Left renal pelvis (tissue), 4 donors: Measurements from ENCODE around the gene MS4A15. TPM values are rescaled to one million over a fixed set of nuclear protein-coding genes. Genes with fewer than 3 reads are reported as not detected.
"Not testable (repeated sequence)": the region's sequence is repeated elsewhere in the genome, so short reads cannot be mapped to it uniquely, and the experiment has no call there.

Source experiments
- DNase-seq, 4 donors: peaks; one replicate each; pipeline ENCODE4 v3.0.0-alpha.2; 2013; ENCODE audit warnings: low read depth in 4 of 4, low spot score in 3 of 4
- polyA plus RNA-seq, 4 donors: library from polyadenylated mRNA; unstranded; fragments of 120-200 nt; gene quantifications; one replicate each; pipeline ENCODE4 v1.2.1, GENCODE V29; 2013; ENCODE audit not compliant: insufficient read length in 4 of 4

The MS4A15 gene, protein sequence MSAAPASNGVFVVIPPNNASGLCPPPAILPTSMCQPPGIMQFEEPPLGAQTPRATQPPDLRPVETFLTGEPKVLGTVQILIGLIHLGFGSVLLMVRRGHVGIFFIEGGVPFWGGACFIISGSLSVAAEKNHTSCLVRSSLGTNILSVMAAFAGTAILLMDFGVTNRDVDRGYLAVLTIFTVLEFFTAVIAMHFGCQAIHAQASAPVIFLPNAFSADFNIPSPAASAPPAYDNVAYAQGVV
- polyA plus RNA-seq = not detected

DNA sequence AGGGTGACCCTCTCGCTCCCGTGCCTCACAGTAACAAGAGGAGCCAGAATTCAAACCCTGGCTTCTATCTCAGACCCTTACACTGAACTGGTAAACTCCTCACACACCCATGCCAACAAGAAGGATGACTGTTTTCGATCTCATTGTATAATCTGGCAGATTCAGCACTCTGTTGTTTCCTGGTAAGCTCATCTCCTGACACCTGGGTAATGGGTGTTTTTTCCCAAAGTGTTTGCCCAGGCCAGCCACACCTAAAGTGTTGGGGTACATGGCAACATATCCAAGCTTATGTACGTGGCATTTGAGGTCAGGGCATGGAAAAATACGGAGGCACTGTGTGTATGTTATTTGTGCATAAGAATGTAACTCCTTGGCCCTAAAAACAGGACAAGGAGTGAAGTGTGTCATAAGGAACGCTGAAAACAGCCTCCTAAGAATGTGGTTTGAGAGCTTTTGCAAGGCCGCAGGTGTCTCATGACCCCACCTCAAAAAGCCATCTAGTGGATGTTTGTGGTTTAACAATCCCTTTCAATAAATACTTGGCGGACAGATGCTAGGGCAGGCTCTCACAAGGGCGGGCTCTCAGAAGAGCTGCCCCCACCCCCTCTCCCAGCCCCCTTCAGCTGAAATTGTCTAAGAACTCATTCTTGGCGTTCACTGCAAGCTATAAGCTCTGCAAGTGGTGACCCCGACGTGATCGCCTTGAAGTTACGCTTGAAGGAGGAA, at the start of gene MS4A15:
TSS of gene MS4A15 (plus strand) at position 561 of the 726 bp plus-strand sequence. CDS start 6,867 bp downstream, outside the sequence.
- no peak for DNase-seq

DNA sequence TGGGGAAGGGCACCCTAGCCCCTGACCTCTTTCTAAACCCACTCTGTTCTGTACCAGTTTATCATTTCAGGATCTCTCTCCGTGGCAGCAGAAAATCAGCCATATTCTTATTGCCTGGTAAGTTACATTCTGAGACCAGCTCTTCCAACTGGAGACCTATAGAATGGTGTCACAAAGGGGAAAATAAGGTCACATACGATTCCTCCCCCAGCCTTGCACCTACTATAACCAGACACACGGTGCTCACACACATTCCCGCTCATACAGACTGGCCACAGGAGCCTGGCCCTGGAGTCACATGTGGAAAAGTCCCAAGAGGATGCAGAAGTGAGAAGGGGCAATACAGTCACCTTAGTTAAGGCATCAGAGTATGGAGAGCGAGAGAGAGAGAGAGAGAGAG, 49.7 kb upstream of the MS4A15 start:
- no peak for DNase-seq

DNA sequence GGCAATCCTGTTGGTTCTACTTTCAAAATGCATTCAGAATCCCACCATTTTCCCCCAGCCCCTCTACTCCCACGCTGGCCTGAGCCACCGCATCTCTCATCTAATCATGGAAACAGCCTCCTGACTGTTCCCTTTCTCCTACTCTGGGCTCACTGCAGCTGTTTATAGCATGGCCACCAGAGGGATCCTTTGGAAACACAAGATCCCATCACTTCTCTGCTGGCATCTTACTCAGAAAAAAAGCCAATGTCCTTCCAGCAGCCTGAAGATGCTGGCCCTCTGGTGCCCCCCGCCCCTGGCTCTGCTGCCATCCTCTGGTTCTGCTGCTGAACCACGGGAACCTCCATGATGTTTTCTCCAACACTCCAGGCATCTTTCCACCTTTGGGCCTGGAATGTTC, 46.2 kb upstream of the MS4A15 start:
- DNase-seq = no peak

DNA sequence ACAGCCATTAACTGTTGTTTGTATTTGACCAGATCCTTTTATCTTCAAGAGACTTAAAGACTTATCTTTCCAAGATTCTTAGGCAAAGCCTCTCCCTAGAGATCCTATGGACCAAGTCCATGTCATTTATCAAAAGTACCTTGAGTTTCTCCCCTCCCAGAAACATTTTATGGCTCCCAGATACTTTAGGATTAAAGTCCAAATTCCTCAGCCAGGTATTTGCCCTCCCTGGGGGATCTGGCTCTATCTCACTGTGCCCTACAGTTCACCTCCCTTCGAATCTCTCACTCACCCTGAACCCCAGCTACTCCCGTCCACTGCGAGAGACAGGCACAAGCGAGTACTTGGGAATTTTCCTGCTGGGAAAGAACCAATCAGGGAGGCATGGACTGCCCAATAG, 45.4 kb upstream of the MS4A15 start:
- DNase-seq = no peak

DNA sequence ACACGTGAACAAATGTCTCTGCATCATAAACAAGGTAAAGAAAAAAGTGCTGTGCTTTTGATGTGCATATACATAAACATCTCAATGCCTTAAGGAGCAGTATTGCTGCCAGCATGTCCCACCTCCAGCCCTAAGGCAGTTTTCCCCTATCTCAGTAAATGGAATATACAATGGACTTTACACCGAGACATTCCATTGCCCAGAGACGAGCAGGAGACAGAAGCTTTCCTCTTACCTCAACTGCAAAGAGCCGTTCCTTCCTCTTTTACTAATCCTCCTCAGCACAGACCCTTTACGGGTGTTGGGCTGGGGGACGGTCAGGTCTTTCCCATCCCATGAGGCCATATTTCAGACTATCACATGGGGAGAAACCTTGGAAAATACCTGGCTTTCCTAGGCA, 43.2 kb upstream of the MS4A15 start:
- not testable (repeated sequence) for DNase-seq

DNA sequence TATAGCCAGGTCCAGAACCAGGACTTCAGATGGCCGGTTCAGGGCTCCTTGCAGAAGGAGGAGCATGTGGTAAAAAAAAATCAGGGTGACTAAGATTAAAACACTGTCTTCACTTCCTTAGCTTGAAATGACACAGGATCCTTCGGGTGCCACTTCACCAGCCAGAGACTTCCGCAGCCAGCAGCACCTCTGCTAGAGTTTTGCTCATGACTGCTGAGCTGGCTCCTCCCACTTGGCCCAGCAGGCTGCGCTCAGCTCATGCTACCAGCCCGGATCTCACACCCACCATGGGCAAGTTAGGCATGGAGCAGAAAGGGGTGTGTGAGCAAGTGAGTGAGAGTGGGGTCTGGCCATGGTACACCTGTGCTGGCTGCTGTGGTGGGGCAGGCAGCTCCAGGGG, 38.7 kb upstream of the MS4A15 start:
- no peak for DNase-seq

DNA sequence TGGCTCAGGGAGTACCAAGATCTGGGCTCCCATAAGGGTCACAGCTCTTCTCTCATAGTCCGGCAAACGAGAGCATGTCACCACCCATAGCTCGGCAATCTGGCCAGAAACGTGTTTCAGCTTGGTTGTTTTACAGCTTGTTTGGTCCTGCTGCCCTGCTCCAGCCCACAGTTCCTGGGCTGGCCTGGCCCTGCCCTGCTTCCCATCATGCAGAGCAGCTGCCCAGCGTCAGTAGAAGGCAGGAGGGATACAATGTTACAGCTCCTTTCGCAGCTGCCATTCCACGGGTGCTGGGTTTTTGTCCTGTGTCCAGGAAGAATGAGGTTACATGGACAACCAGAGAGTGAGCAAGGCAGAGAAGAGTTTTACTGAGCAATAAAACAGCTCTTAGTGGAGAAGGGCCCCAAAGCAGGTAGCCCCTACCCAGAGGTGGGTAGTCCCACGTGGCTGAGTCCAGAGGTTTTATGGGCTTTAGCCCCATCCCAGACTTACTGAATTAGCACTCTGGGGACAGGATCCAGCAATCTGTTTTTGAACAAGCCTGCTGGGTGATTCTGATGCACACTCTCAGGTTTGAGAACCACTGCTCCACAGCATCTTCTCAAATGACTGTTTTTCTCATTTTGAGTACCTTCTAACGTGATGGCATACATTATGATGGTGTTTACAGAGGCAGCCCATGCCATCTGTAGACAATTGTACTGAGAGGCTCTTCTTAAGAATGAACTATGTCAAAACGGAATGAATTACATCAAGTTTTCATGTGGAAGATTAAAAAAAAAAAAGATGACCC, 37.9 kb upstream of the MS4A15 start:
- DNase-seq = no peak

DNA sequence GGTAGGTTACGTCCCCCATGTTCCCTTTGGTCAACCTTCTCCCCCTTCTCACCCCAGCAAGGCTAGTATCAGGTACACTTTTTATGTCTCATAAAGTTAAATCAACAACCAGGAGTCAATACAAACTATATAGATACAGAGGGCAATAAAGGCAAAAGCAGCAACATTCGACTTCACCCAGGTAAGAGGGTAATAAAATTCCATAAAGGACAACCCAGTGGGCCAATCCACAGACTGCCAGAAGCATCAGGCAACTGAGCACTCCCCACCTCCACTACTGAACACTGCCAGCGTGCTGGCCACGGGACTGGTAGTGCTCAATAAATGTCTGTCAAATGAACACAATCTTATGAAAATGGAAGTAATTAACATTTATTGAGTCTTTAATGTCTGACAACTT, 37.3 kb upstream of the MS4A15 start:
- DNase-seq = no peak

DNA sequence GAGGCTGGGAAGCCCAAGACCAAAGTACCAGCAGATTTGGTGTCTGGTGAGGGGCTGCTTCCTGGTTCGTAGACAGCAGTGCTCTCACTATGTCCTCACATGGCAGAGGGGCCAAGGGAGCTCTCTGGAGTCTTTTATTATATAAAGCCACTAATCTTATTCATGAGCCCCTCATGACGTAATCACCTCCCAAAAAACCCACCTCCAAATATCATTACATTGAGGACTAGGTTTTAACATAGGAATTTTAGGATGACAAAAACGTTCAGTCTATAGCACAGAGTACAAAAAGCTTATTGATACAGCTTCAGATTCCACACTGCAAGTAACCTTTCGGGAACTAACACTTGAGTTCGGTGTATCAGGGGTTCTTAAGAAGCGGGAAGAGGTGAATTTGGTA, 36.2 kb upstream of the MS4A15 start:
- DNase-seq = no peak

DNA sequence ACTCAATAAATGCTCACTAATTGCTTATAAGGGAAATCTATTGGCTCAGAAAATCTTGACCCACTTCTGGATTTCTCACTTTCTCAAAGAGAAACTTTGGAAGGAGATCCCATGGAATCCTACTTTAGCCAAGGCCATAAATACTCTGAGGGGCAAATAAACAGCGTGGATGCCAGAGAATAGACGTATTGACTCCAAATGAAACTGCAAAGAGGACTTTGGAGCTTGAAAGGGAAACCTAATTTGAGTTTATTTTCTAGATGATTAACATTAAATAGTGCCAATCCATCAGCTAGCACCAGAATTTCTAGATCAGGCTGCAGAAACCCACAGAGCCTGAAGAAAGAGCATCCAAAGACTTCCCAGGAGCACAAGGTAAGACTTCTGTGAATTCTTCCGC, 32.2 kb upstream of the MS4A15 start, which contains the start of gene MS4A18:
TSS of gene MS4A18 (plus strand) at position 301 of the 400 bp plus-strand sequence.
- no peak for DNase-seq

DNA sequence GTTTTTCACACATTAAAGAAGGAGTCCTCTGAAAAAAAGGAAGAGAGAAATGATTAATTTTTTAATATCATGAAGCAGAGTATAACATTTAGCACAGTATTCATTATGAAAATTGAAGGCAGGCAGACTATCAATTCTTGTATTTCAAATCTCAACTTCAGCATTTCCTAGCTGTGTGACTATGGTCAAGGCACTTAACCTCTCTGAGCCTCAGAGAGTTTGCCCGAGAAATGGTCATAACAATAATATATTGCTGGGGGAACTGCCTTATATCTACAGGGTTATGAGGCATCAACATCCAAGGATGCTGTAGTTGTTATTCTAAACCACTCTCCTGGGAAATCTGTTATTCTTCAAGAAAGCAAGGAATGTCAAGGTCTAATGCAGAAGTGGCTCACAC, 31.1 kb upstream of the MS4A15 start:
- DNase-seq = no peak

DNA sequence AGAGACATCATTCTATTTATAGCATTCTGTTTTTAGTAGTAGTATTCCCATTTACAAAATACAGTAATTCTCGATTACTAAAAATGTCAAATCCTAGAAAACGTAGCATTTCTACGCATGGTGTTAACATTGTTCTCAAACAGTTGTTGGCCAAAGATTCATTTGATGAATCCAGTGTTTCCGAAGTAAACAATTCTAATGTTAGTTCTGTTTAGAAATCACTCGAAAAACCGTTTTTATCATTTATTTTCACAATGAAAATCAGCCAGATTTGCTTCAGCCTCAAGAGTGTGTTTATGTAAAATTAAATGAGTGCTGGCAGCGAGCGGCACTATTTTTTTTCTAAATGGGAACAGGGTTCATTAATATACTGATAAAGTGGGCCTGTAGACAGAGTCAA, 25.1 kb upstream of the MS4A15 start:
- no peak for DNase-seq

DNA sequence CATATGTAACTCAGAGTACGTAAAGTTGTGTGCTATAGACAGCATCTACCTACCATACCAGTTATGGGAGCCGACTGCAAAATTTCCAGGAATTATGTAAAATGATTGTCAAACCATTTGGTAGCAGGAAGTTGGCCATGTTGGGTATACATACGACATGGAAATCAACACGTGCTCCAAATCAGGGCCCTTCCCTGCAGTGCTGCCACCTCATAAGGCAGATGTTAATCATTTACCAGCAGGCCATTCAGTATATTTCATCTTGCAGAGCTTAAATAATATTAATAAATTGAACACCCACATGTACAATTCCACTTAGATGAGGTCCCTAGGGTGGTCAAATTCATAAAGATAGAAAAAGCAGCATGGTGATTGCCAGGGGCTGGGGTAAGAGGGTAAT, 22.4 kb upstream of the MS4A15 start:
- no peak for DNase-seq

DNA sequence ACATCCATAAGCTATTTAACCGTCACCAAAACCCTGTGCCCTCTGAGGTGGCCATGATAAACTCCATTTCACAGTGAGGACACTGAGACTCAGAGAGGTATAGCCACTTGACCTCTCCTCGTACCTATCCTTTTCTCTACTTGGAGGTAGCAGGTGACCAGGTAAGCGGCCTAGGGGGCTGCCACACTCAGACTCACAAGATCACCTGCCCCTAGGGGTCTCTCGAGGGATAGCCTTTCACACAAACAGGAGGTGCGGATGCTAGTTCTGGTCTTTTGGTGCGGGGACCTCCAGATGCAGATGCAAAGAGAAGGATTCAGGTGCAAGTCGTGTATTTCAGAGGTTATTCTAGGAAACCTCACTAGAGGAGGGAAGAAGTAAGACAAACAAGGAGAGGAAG, 17.6 kb upstream of the MS4A15 start:
- DNase-seq = no peak

DNA sequence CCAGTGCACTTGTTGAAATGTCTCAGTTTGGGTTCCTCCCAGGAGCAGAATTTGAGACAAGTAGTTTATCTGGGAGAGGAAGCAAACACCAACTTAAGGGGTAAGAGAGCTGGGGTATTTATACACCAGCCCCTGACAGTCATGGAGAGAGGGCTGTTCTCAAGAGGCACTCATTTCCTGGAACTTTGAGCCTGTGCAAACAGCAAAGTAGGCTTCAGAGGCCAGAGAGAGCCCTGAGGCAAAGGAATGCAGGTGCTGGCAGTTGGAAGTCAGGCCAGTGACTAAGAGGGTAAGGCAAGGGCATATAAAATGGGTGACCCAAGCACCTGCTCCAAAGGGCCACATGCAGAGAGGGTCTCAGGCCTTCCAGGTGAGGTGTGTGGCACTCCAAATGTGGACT, 16.1 kb upstream of the MS4A15 start:
- no peak for DNase-seq

DNA sequence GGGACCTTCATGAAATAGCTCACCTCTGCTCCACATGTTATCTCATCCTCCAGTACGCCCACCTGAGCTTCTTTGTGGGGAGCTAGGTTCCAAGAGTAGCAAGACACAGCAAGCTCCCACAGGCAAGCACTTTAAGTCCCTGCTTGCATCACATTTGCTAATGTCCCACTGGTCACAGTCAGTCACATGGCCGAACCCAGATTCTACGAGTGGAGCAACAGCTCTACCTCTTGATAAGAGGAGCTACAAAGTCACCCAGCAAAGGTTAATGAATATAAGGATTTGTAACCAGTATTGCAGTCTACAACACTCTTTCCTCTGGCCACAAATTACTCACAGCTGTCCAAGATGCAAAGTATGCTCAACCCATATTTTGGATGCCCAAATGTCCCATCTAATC, 15.2 kb upstream of the MS4A15 start:
- no peak for DNase-seq

DNA sequence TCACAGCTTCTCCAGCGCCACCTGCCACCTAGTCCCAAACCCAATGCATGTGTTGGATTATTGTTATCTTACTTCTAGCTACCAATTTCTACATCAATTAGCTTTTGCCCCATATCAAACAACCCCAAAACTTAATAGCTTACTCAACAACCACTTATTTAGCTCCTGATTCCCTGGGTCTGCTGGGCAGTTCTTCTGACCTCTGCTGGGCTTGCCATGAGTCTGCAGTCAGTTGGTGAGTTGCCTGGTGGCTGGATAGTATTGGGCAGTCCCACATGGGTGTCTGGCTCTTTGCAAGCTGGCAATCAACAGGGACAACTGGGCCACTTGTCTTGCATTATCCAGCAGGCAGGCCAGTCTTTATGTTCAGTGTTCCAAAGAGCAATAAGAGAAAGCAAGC, 13.6 kb upstream of the MS4A15 start:
- no peak for DNase-seq

DNA sequence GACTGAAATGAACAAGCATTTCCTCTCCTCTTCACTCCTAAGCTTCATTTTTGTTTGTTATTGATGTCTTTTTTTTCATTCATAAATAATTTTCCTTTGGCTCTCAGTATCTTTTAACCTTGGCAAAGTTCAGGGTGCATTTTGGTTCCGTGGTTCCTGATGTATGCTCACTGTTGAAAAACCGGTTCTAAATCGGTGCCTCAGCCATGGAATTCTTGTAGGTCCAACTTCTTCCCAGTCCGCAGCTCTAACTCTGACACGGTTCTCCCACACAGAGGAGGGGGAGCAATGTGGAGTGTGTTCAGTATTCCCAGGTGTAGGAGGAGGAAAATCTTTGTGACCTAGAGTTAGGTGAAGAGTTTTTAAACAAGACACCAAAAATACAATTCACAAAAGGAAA, 12.6 kb upstream of the MS4A15 start:
- no peak for DNase-seq

DNA sequence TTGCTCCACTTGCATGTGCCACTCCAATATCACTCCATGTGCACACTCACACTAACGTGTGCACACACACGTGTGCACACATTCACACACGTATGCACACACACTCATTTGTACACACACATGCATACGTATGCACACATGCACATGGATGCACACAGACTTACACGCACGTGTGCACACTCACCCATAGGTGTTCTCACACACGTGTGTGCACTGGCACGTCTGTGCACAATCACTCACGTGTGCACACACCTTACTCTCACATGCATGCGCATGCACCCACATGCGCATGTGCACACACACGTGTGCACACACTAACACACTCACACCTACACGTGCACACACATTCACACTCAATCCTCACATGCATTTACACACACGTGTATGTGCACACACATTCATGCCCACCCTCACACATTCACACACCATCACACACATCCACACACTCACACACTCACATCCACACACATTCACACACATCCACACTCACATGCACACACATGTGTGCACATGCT, 9.3 kb upstream of the MS4A15 start:
- DNase-seq = no peak

DNA sequence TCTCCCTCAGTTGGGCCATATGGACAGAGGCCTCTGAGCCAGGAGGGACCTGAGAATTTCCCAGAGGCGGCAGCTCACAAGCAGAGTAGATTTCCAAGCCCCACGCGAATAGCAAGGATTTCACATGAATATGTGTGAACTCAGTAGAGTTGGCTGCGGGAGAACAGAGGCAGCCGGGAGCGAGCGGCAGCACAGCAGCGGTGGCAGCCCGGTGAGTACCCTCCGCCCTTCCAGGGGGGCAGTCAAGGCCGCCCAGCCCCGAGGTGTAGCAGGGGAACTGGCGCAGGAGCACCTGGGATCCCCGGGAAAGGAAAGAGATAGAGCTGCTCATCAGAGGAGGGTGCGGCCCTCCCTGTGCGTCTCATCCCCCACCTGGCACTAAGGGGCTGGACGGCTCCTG, 8.4 kb upstream of the MS4A15 start:
- no peak for DNase-seq

DNA sequence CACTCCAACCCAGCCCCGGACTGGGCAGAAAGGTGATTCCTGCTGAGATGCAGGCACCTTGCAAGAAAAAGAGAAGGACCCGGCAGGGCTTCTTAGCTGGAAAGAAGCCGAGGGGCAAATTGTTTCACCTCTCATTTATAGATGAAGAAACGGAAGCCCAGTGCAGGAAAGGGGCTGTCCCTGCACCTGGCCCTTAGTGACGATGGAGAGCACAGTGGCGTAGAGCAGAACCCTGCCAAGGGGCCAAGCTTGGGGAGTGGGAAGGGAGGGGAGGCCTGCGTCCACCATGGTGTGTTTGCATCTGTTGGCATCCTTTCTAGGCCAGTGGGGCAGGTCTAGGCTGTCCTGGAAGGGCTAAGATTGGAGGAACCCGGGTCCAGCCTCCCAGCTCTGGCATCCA, 7.8 kb upstream of the MS4A15 start:
- DNase-seq = no peak
